ENCODE measurements around the gene HAGH. TPM values are rescaled to one million over a fixed set of nuclear protein-coding genes. Genes with fewer than 3 reads are reported as not detected.
"Not testable (repeated sequence)": the region's sequence is repeated elsewhere in the genome, so short reads cannot be mapped to it uniquely, and the experiment has no call there.

HAGH gene
- 10 to 100 TPM; 50.2 to 52.3 TPM for total RNA-seq
- 10 to 100 TPM; 58.9 to 79.0 TPM for polyA plus RNA-seq
- long read RNA-seq, donor 1, transcript HAGH-202 (9 exons, 2,984 nt): major isoform, 32 of 49 reads
- long read RNA-seq, donor 1, partial matches to known transcripts: 4 of 49 reads
- long read RNA-seq, donor 1, other reads (novel, unspliced or antisense): 10 of 49 reads
- long read RNA-seq, donor 2, transcript HAGH-201 (10 exons, 1,257 nt): minor isoform, 5 of 30 reads
- long read RNA-seq, donor 2, transcript HAGH-202 (9 exons, 2,984 nt): major isoform, 9 of 30 reads
- long read RNA-seq, donor 2, partial matches to known transcripts: 7 of 30 reads
- long read RNA-seq, donor 2, other reads (novel, unspliced or antisense): 9 of 30 reads

GRCh38 chr16:1826691-1827573 lies at the start of gene HAGH, which contains the start of gene FAHD1:
Gene HAGH (minus strand): TSS chr16:1826825. CDS start chr16:1826787, 38 bp downstream.
Gene FAHD1 (plus strand): TSS chr16:1827206. CDS start chr16:1827239, 33 bp downstream.
- intact Hi-C loops (cut with DNase I): loop anchor here in 1 of 2 donors (5.0 kb wide), 1 partner anchor 45 kb away; the partner anchor contains the start of genes NUBP2 and SPSB3
- DNase-seq (peak; percentile 95 to 98), ATAC-seq (ENCODE audit: low FRiP score) (peak; percentile 97)
- H3K36me3 ChIP-seq (ENCODE audit: control insufficient read depth in 1 of 2, insufficient read depth in 2 of 2, low read length in 1 of 2): no peaks in the 10 kb centered on the region
- H3K4me1 ChIP-seq (ENCODE audit: control insufficient read depth in 1 of 2, insufficient read depth in 2 of 2, low read length in 2 of 2): no peaks in the 10 kb centered on the region
- peak within 1 kb of the TSS in 1 of 2 donors; percentile 44 for H3K27ac ChIP-seq (ENCODE audit: low read depth in 1 of 2, low read length in 2 of 2)
- 0% methylated on average over 84 to 104 of the region's 104 CpGs for WGBS, 2 donors
- H3K4me3 ChIP-seq (ENCODE audit: low read length in 2 of 2): peak within 1 kb of the TSS; percentile 77 to 83
- H3K9me3 ChIP-seq (ENCODE audit: control insufficient read depth, low read length): no peaks in the 10 kb centered on the region
- no peaks in the 10 kb centered on the region for H3K27me3 ChIP-seq (ENCODE audit: control insufficient read depth in 1 of 2, insufficient read depth in 2 of 2, low read length in 1 of 2)

GRCh38 chr16:1876066-1876465 lies 49.4 kb upstream of the HAGH start:
- WGBS, 2 donors: 87 to 89% methylated on average over 13 of the region's 13 CpGs
- H3K27ac ChIP-seq (ENCODE audit: low read depth in 1 of 2, low read length in 2 of 2); ATAC-seq (ENCODE audit: low FRiP score); H3K36me3 ChIP-seq (ENCODE audit: control insufficient read depth in 1 of 2, insufficient read depth in 2 of 2, low read length in 1 of 2); intact Hi-C loops (cut with DNase I); H3K4me3 ChIP-seq (ENCODE audit: low read length in 2 of 2); H3K9me3 ChIP-seq (ENCODE audit: control insufficient read depth, low read length); H3K27me3 ChIP-seq (ENCODE audit: control insufficient read depth in 1 of 2, insufficient read depth in 2 of 2, low read length in 1 of 2); H3K4me1 ChIP-seq (ENCODE audit: control insufficient read depth in 1 of 2, insufficient read depth in 2 of 2, low read length in 2 of 2): not testable (repeated sequence)
- DNase-seq: peak in 1 of 2 donors; percentile 45

GRCh38 chr16:1874854-1875253 lies 48.2 kb upstream of the HAGH start:
- H3K4me3 ChIP-seq (ENCODE audit: low read length in 2 of 2): no peak overlapping the region
- H3K36me3 ChIP-seq (ENCODE audit: control insufficient read depth in 1 of 2, insufficient read depth in 2 of 2, low read length in 1 of 2): no peaks in the 10 kb centered on the region
- no peaks in the 10 kb centered on the region for H3K27me3 ChIP-seq (ENCODE audit: control insufficient read depth in 1 of 2, insufficient read depth in 2 of 2, low read length in 1 of 2)
- no peaks in the 10 kb centered on the region for H3K4me1 ChIP-seq (ENCODE audit: control insufficient read depth in 1 of 2, insufficient read depth in 2 of 2, low read length in 2 of 2)
- H3K27ac ChIP-seq (ENCODE audit: low read depth in 1 of 2, low read length in 2 of 2): no peak overlapping the region
- ATAC-seq (ENCODE audit: low FRiP score): no peak
- intact Hi-C loops (cut with DNase I): no loop called here
- 10 to 19% methylated on average over 6 of the region's 6 CpGs for WGBS, 2 donors
- no peak for DNase-seq
- H3K9me3 ChIP-seq (ENCODE audit: control insufficient read depth, low read length): no peaks in the 10 kb centered on the region

- Histone ChIP-seq H3K36me3 (ENCODE audit: control insufficient read depth in 1 of 2, insufficient read depth in 2 of 2, low read length in 1 of 2) (no peaks in the 10 kb centered on the region), H3K4me3 (ENCODE audit: low read length in 2 of 2) (no peak within 1 kb of the TSS), H3K27ac (ENCODE audit: low read depth in 1 of 2, low read length in 2 of 2) (no peak within 1 kb of the TSS), H3K9me3 (ENCODE audit: control insufficient read depth, low read length) (no peaks in the 10 kb centered on the region), H3K27me3 (ENCODE audit: control insufficient read depth in 1 of 2, insufficient read depth in 2 of 2, low read length in 1 of 2) (no peaks in the 10 kb centered on the region), H3K4me1 (ENCODE audit: control insufficient read depth in 1 of 2, insufficient read depth in 2 of 2, low read length in 2 of 2) (no peaks in the 10 kb centered on the region)
- DNase-seq: peak in 1 of 2 donors; percentile 77
- WGBS, 2 donors: 3 to 7% methylated on average over 29 to 68 of the region's 68 CpGs
- intact Hi-C loops (cut with DNase I): no loop called here
- no peak for ATAC-seq (ENCODE audit: low FRiP score)
Observed at GRCh38 chr16:1871974-1872635, 45.5 kb upstream of the HAGH start, which contains the start of gene MEIOB. Gene MEIOB (minus strand): TSS chr16:1872164. CDS start chr16:1868175, 3,989 bp downstream.

- ATAC-seq (ENCODE audit: low FRiP score) (no peak), DNase-seq (peak in 1 of 2 donors; percentile 25)
- Histone ChIP-seq H3K36me3 (ENCODE audit: control insufficient read depth in 1 of 2, insufficient read depth in 2 of 2, low read length in 1 of 2) (no peaks in the 10 kb centered on the region), H3K9me3 (ENCODE audit: control insufficient read depth, low read length) (no peaks in the 10 kb centered on the region), H3K4me3 (ENCODE audit: low read length in 2 of 2) (no peak overlapping the region), H3K4me1 (ENCODE audit: control insufficient read depth in 1 of 2, insufficient read depth in 2 of 2, low read length in 2 of 2) (no peaks in the 10 kb centered on the region), H3K27me3 (ENCODE audit: control insufficient read depth in 1 of 2, insufficient read depth in 2 of 2, low read length in 1 of 2) (no peaks in the 10 kb centered on the region), H3K27ac (ENCODE audit: low read depth in 1 of 2, low read length in 2 of 2) (no peak overlapping the region)
- 51 to 53% methylated on average over 9 of the region's 9 CpGs for WGBS, 2 donors
- intact Hi-C loops (cut with DNase I): no loop called here
Observed at GRCh38 chr16:1870365-1871082, 43.9 kb upstream of the HAGH start.

GRCh38 chr16:1865902-1866690 lies 39.5 kb upstream of the HAGH start:
- Histone ChIP-seq H3K9me3 (ENCODE audit: control insufficient read depth, low read length) (no peaks in the 10 kb centered on the region), H3K27ac (ENCODE audit: low read depth in 1 of 2, low read length in 2 of 2) (no peak overlapping the region), H3K27me3 (ENCODE audit: control insufficient read depth in 1 of 2, insufficient read depth in 2 of 2, low read length in 1 of 2) (no peaks in the 10 kb centered on the region), H3K36me3 (ENCODE audit: control insufficient read depth in 1 of 2, insufficient read depth in 2 of 2, low read length in 1 of 2) (no peaks in the 10 kb centered on the region), H3K4me1 (ENCODE audit: control insufficient read depth in 1 of 2, insufficient read depth in 2 of 2, low read length in 2 of 2) (no peaks in the 10 kb centered on the region), H3K4me3 (ENCODE audit: low read length in 2 of 2) (no peak overlapping the region)
- DNase-seq: peak in 1 of 2 donors; percentile 54
- ATAC-seq (ENCODE audit: low FRiP score): no peak
- 65 to 70% methylated on average over 6 of the region's 6 CpGs for WGBS, 2 donors
- intact Hi-C loops (cut with DNase I): loop anchor here in 1 of 2 donors (2.0 kb wide), 1 partner anchor 63 kb away; no protein-coding TSS in a partner anchor

GRCh38 chr16:1863681-1864460 lies 37.2 kb upstream of the HAGH start:
- Histone ChIP-seq H3K36me3 (ENCODE audit: control insufficient read depth in 1 of 2, insufficient read depth in 2 of 2, low read length in 1 of 2) (no peaks in the 10 kb centered on the region), H3K27ac (ENCODE audit: low read depth in 1 of 2, low read length in 2 of 2) (no peak overlapping the region), H3K27me3 (ENCODE audit: control insufficient read depth in 1 of 2, insufficient read depth in 2 of 2, low read length in 1 of 2) (no peaks in the 10 kb centered on the region), H3K9me3 (ENCODE audit: control insufficient read depth, low read length) (no peaks in the 10 kb centered on the region), H3K4me1 (ENCODE audit: control insufficient read depth in 1 of 2, insufficient read depth in 2 of 2, low read length in 2 of 2) (no peaks in the 10 kb centered on the region), H3K4me3 (ENCODE audit: low read length in 2 of 2) (no peak overlapping the region)
- no peak for ATAC-seq (ENCODE audit: low FRiP score)
- intact Hi-C loops (cut with DNase I): loop anchor here (2.0 to 5.0 kb wide), 2 partner anchors 63 to 65 kb away; no protein-coding TSS in a partner anchor
- DNase-seq: peak in 1 of 2 donors; percentile 16
- 9 to 10% methylated on average over 4 of the region's 4 CpGs for WGBS, 2 donors

Measured in aorta (tissue), 5 donors.